Esophagus squamous epithelium (tissue), 5 donors: ENCODE data around the gene TMEM44. TPM values are rescaled to one million over a fixed set of nuclear protein-coding genes. Genes with fewer than 3 reads are reported as not detected.

Source experiments
- DNase-seq: peaks from one replicate; lab custom pipeline; 2025; lab: John Stamatoyannopoulos, UW
- H3K27ac ChIP-seq, 4 donors: fragments of 200-600 bp; sonication (generic); one replicate each; pipeline ENCODE4 v1.5.1; 2016 to 2019; ENCODE audit warnings: mild to moderate bottlenecking in 1 of 4
- H3K27me3 ChIP-seq, 4 donors: fragments of 200-600 bp; sonication (generic); 1 replicate in 3 of 4; 2 replicates in 1 of 4; pipeline versions ENCODE4 v1.5.1 to v1.6.0; 2017 to 2021; ENCODE audit warnings: antibody characterized with exemption in 1 of 4
- H3K36me3 ChIP-seq, 3 donors: fragments of 200-600 bp; sonication (generic); one replicate each; pipeline ENCODE4 v1.5.1; 2016 to 2019
- H3K4me1 ChIP-seq, 3 donors: fragments of 200-600 bp; sonication (generic); one replicate each; pipeline ENCODE4 v1.5.1; 2017 to 2019
- H3K4me3 ChIP-seq, 4 donors: fragments of 200-600 bp; sonication (generic); 1 replicate in 3 of 4; 2 replicates in 1 of 4; pipeline ENCODE4 v1.5.1; 2016 to 2019; ENCODE audit warnings: mild to moderate bottlenecking in 2 of 4, moderate library complexity in 1 of 4
- H3K9me3 ChIP-seq, 3 donors: fragments of 200-600 bp; sonication (generic); one replicate each; pipeline ENCODE4 v1.5.1; 2016 to 2019
- POLR2A ChIP-seq, 4 donors: fragments of 450-650 bp; IDR thresholded peaks; one replicate each; pipeline ENCODE4 v1.6.1; 2017; ENCODE audit warnings: antibody characterized with exemption in 4 of 4, mild to moderate bottlenecking in 4 of 4, moderate library complexity in 3 of 4
- WGBS, 2 donors: methylation state at CpG; one replicate each; pipeline ENCODE4 v1.1.5; 2018; 5-methylcytosine and 5-hydroxymethylcytosine counted together
- intact Hi-C: fragments of 100-400 bp; cut with DNase I; formaldehyde crosslinking; loops from one replicate; pipeline ENCODE4 v1.15.0; 2022
- total RNA-seq, 4 donors: library from RNA; depleted of rRNA; stranded (reverse); fragments of >200 nt; gene quantifications; one replicate each; pipeline ENCODE4 v1.1.0, GENCODE V29; 2016
- TF ChIP-seq, protein P1 (sequence below), 6 experiments: fragments of 450-650 bp in 4 of 6; fragments of 200-600 bp in 2 of 6; sonication (generic) in 2 of 6; IDR thresholded peaks; one replicate each; pipeline ENCODE4 v1.5.1; 2016 to 2019; ENCODE audit warnings: antibody characterized with exemption in 6 of 6, mild to moderate bottlenecking in 4 of 6, moderate library complexity in 4 of 6
- donor health status: DM: yes; HTN: yes; CAD: no.

Gene TMEM44
- total RNA-seq, 4 donors from 2014 or later = 4.7 to 11.9 (median 7.6) TPM

DNA sequence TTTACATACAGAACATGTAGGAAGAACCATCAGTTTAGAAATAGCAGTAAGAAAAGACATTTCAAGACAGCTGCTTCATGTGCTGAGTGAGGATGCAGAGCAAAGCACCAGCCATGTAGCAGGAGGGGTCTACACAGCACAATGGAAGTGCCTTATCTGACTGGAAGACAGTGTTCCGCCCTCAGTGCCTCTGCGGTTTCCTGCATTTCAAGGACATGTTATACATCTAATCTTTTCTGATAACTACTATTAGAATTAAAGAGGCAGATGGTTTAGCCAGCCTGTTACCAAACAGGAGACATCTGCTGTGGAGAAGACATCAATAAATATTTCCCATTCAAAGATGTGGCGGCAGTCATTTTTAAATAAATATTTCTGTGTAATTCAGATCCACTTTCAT, 28.2 kb upstream of the TMEM44 start:
- no peak overlapping the region for H3K4me3 ChIP-seq
- no peaks in the 10 kb centered on the region for H3K9me3 ChIP-seq
- peaks cover 0 to 7% (median 0%) of the 10 kb centered on the region in 3 donors for H3K4me1 ChIP-seq
- intact Hi-C loops = no loop called here
- H3K27me3 ChIP-seq = no peaks in the 10 kb centered on the region
- peaks cover 0 to 91% (median 0%) of the 10 kb centered on the region in 3 donors for H3K36me3 ChIP-seq
- 61 to 66% methylated on average over 3 of the region's 3 CpGs for WGBS, 2 donors
- DNase-seq = no peak
- no peak overlapping the region for H3K27ac ChIP-seq
- TF ChIP-seq POLR2A (IDR thresholded peaks at IDR 0.05) = no peak
- TF ChIP-seq, protein P1, sequence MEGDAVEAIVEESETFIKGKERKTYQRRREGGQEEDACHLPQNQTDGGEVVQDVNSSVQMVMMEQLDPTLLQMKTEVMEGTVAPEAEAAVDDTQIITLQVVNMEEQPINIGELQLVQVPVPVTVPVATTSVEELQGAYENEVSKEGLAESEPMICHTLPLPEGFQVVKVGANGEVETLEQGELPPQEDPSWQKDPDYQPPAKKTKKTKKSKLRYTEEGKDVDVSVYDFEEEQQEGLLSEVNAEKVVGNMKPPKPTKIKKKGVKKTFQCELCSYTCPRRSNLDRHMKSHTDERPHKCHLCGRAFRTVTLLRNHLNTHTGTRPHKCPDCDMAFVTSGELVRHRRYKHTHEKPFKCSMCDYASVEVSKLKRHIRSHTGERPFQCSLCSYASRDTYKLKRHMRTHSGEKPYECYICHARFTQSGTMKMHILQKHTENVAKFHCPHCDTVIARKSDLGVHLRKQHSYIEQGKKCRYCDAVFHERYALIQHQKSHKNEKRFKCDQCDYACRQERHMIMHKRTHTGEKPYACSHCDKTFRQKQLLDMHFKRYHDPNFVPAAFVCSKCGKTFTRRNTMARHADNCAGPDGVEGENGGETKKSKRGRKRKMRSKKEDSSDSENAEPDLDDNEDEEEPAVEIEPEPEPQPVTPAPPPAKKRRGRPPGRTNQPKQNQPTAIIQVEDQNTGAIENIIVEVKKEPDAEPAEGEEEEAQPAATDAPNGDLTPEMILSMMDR (IDR thresholded peaks at IDR 0.05) = no peak

DNA sequence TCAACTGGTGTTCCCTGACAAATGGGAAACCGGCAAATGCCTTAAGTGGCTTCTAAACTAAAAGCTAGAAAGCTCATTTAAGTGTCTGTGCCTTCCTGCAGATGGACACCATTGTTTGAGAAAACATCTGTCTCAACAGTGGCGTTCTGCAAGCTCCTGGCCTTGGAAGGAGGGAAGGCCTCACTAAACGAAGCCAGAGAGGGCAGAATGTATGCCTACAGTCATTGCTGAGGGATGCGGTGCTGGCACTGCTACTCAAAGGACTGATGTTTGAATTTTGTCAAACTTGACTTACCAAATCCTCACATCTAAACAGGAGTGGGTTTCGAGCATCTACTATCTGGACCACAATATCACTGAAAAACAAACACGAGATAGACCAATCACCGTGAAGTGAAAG, 26.6 kb upstream of the TMEM44 start:
- TF ChIP-seq, protein P1 (IDR thresholded peaks at IDR 0.05) = no peak
- DNase-seq = no peak
- intact Hi-C loops = no loop called here
- H3K27me3 ChIP-seq = no peaks in the 10 kb centered on the region
- H3K4me3 ChIP-seq = no peak overlapping the region
- H3K27ac ChIP-seq = peak overlapping the region in 1 of 4 donors; percentile 11
- H3K36me3 ChIP-seq = peaks cover 0 to 85% (median 0%) of the 10 kb centered on the region in 3 donors
- 83 to 84% methylated on average over 7 of the region's 7 CpGs for WGBS, 2 donors
- H3K4me1 ChIP-seq = peaks cover 0 to 9% (median 0%) of the 10 kb centered on the region in 3 donors
- H3K9me3 ChIP-seq = no peaks in the 10 kb centered on the region

DNA sequence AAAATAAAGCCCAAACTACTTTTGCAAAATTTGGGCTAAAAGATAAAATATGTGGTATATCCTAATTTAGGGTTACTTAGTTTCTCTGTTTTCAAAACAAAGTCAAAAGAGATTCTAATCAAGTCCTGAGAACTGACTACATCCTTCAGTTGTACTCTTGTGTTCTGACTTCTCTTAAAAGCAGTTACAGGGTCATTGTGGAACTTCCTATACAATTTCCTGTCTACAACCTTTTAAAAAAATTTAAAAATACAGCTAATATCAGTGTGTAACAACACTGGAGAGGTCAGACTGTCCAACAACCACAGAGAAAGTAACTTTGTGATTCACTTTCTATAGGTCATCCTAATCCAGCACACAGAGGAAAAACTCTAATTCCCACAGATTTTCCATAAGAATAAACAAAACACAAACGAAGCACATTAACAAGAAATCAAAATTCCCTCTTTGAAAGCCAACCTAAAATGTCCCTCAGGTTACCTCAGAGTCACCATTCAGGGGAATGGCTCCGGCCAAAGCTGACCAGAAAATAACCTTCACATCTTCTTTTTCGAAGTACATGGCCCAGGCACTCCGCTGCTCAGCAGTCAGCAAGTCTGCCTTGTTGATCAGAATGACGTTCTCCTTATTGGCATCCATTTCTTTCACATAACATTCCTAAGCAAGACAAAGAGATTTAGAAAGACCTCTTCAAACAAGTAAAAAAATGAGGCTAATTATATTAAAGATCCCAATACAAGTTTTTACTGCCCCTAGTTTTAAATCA, 25.4 kb upstream of the TMEM44 start:
- no peaks in the 10 kb centered on the region for H3K27me3 ChIP-seq
- no peak for DNase-seq
- 63 to 81% methylated on average over 5 of the region's 5 CpGs for WGBS, 2 donors
- peaks cover 0 to 20% (median 0%) of the 10 kb centered on the region in 3 donors for H3K4me1 ChIP-seq
- H3K27ac ChIP-seq = peak overlapping the region in 1 of 4 donors; percentile 34
- H3K36me3 ChIP-seq = peaks cover 0 to 85% (median 0%) of the 10 kb centered on the region in 3 donors
- no peaks in the 10 kb centered on the region for H3K9me3 ChIP-seq
- intact Hi-C loops = no loop called here
- no peak overlapping the region for H3K4me3 ChIP-seq
- no peak for TF ChIP-seq POLR2A (IDR thresholded peaks at IDR 0.05)
- TF ChIP-seq, protein P1 (IDR thresholded peaks at IDR 0.05) = no peak

DNA sequence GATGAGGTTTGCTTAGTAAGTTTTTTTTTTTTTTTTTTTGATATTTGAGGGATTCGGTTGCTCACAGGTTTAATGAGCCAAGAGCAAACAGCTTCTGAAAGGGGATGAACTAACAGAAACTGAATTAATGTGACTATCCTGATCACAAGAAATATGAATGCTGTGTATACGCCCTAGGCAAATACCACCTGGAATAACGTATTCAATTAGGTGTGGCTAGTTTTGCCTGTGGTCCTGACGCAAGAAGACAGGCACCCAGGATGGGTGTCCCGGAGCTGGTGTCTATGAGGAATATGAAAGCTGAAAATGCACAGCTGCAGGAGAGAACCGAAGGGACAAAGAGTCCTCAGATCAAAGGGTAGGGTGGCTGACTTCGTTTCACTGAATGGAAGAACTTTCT, 24.2 kb upstream of the TMEM44 start:
- intact Hi-C loops = no loop called here
- TF ChIP-seq, protein P1 (IDR thresholded peaks at IDR 0.05) = no peak
- no peak for TF ChIP-seq POLR2A (IDR thresholded peaks at IDR 0.05)
- Histone ChIP-seq H3K27me3 (no peaks in the 10 kb centered on the region), H3K36me3 (peaks cover 3 to 85% (median 5%) of the 10 kb centered on the region in 3 donors), H3K4me3 (no peak overlapping the region), H3K4me1 (peaks cover 0 to 24% (median 0%) of the 10 kb centered on the region in 3 donors), H3K9me3 (no peaks in the 10 kb centered on the region), H3K27ac (peak overlapping the region in 1 of 4 donors; percentile 34)
- whole genome bisulfite sequencing, 2 donors = 50 to 64% methylated on average over 7 of the region's 7 CpGs
- no peak for DNase-seq

DNA sequence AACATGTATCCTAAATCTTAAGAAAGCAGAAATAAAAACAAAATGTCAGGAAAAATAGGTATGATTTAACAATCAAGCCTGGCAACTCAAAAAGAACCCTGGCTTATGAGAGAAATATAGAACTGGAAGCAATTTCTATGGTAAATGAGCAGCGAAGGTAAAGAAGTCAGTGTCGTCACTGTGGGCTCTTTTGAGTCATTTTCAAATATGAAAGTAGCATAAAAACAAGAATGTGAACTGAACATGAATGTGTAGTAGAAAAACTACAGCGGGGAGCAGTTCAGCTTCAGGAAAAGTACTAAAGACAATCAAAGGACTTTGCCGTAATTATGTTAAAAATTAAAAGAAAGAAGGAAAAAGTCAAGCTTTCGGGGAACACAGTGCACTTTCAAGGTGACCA, 21.2 kb upstream of the TMEM44 start:
- no peak overlapping the region for H3K4me3 ChIP-seq
- WGBS, 2 donors = 61 to 80% methylated on average over 5 of the region's 5 CpGs
- H3K36me3 ChIP-seq = peaks cover 8 to 86% (median 23%) of the 10 kb centered on the region in 3 donors
- no peaks in the 10 kb centered on the region for H3K27me3 ChIP-seq
- H3K27ac ChIP-seq = peak overlapping the region in 1 of 4 donors; percentile 29
- TF ChIP-seq, protein P1 (IDR thresholded peaks at IDR 0.05) = no peak
- TF ChIP-seq POLR2A (IDR thresholded peaks at IDR 0.05) = no peak
- H3K4me1 ChIP-seq = peaks cover 0 to 24% (median 0%) of the 10 kb centered on the region in 3 donors
- H3K9me3 ChIP-seq = no peaks in the 10 kb centered on the region
- DNase-seq = no peak
- intact Hi-C loops = no loop called here
